Raji (cell line): ENCODE measurements around the gene ADAM10.
A peak's percentile ranks its signal among the peaks of the same experiment; 100 is the strongest.

Source experiments
- POLR2A ChIP-seq: IDR thresholded peaks from 2 replicates; pipeline ENCODE4 v1.6.1; 2011; ENCODE audit warnings: low read depth, low read length, control low read depth; ENCODE audit not compliant: insufficient read depth

The ADAM10 gene, protein sequence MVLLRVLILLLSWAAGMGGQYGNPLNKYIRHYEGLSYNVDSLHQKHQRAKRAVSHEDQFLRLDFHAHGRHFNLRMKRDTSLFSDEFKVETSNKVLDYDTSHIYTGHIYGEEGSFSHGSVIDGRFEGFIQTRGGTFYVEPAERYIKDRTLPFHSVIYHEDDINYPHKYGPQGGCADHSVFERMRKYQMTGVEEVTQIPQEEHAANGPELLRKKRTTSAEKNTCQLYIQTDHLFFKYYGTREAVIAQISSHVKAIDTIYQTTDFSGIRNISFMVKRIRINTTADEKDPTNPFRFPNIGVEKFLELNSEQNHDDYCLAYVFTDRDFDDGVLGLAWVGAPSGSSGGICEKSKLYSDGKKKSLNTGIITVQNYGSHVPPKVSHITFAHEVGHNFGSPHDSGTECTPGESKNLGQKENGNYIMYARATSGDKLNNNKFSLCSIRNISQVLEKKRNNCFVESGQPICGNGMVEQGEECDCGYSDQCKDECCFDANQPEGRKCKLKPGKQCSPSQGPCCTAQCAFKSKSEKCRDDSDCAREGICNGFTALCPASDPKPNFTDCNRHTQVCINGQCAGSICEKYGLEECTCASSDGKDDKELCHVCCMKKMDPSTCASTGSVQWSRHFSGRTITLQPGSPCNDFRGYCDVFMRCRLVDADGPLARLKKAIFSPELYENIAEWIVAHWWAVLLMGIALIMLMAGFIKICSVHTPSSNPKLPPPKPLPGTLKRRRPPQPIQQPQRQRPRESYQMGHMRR

GRCh38 chr15:58749532-58750337 lies at the start of gene ADAM10:
ADAM10 (minus strand) TSS chr15:58749707; CDS start chr15:58749534, 173 bp downstream.
- TF ChIP-seq POLR2A: peak; percentile 89

DNA sequence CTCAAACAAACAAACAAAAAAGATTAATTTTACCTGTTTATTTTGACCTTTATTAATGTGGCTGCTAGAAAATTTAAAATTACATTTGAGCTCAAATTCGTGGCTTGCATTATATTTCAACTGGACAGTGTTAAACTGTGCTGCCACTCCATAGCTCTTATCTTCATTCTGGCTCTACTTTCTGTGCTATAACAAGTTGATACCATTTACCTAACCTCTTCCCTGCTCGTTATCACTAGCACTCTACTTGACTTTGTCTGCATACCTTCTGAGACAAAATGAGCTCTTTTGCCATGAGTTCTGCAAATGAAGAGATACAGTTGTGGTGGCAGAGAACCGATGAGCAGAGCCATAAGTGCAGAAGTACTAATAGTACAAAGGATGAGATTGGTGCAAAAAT lies 48.0 kb upstream of the ADAM10 start:
- TF ChIP-seq POLR2A: no peak

GRCh38 chr15:58795825-58796224 lies 46.3 kb upstream of the ADAM10 start:
- TF ChIP-seq POLR2A: no peak

DNA sequence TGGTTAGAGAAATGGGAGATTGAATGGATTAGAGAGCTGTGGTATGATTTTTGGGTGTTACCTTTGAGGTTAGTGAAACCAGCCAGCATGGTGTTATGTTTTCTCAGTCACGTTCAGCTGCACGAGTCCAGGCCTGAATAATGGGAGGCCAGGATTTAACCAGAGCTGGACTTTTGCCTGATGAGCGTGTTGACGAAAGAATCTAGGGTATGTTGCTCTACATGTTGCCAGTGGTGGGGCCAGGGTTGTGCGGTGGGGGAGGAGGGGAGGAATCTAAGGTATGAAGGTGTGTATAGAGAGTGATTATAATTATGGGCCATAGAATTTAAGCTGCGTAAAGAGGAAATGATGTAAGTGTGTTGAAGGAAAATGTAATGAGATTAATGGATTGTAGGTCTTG lies 44.4 kb upstream of the ADAM10 start:
- TF ChIP-seq POLR2A: no peak

DNA sequence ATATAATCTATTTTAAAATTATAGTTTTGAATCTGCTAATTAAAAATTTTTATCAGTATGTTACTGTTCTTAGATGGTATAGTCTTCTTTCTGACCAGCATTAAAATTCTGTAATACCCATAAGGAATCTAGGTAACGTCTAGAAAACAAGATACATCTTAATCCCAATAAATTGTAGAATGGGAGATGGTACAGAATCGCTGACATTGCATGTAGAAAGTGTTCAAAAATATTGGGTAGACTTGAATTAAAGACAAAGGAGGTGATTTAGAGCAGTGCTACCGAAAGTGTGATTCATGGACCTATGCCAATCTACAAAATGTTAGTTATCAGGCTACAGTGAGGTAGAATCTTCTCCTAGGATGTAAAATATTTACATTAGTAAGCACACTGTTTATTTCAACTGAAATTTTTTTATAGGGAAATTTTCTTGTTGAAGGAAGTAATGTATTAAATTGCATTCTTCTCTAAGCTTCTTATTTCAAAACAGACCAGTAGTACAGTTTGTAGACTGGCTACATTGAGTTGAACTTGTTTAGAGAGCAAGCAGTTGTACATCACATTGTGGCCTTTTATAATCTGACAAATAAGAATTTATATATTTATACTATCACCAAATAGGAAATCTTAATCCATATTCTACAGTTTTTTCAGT lies 38.7 kb upstream of the ADAM10 start:
- no peak for TF ChIP-seq POLR2A

DNA sequence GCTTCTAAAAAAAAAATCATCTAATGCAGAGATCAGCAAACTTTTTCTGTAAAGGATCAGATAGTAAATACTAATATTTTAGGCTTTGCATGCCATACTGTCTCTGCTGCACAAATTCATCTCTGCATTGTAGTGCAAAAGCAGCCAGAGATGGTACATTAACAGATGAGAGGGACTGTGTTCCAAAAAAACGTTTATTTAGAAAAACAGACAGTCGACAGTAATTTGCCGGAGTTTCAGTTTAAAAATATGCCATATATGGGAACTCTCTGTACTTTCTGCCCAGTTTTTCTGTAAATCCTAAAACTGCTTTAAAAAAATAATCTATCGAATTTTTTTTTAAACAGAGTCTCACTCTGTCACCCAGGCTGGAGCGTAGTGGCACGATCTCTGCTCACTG lies 35.8 kb upstream of the ADAM10 start:
- TF ChIP-seq POLR2A: no peak

DNA sequence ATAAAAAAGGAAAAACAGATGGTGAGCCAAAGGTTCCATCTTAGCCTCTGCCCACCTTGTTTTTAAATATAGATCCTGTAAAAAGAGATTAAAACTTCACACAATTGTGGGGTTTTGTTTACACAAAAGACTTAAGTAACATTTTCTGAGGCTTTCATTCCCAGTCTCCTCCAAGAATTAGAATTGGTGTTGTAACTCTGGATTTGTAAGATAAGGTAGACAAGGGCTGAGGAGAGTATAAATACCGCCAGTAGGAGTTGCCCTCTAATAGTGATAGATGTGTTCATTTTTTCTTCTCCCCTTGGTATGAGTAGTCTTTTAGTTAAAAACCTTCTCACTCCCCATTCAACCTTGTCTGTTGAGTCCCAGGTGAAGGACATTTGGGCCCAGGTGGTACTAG lies 30.0 kb upstream of the ADAM10 start:
- TF ChIP-seq POLR2A: no peak

GRCh38 chr15:58777107-58777506 lies 27.6 kb upstream of the ADAM10 start:
- TF ChIP-seq POLR2A: no peak

DNA sequence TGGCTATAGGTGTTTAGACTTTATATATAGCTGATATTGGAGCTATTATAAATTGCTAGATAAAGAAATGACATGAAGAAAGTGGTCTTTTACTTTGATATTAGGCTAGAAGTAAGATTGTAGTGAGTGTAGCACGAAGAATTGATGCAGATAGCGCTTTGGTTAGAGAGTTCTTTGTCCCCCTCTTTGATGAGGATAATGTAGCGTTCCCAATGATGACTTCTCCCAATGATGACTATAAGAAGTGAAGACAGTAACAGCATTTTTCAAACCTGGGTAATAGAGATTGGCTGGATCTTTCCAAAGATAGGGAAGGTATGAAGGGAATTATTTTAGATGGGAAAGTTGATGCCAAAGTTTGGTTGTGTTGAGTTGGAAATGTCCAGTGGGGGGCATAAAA lies 25.9 kb upstream of the ADAM10 start:
- TF ChIP-seq POLR2A: no peak

- TF ChIP-seq POLR2A: no peak
These were observed 23.5 kb upstream of the ADAM10 start for GRCh38 chr15:58773024-58773423.

- TF ChIP-seq POLR2A: no peak
These were observed 22.2 kb upstream of the ADAM10 start for GRCh38 chr15:58771621-58772250.

DNA sequence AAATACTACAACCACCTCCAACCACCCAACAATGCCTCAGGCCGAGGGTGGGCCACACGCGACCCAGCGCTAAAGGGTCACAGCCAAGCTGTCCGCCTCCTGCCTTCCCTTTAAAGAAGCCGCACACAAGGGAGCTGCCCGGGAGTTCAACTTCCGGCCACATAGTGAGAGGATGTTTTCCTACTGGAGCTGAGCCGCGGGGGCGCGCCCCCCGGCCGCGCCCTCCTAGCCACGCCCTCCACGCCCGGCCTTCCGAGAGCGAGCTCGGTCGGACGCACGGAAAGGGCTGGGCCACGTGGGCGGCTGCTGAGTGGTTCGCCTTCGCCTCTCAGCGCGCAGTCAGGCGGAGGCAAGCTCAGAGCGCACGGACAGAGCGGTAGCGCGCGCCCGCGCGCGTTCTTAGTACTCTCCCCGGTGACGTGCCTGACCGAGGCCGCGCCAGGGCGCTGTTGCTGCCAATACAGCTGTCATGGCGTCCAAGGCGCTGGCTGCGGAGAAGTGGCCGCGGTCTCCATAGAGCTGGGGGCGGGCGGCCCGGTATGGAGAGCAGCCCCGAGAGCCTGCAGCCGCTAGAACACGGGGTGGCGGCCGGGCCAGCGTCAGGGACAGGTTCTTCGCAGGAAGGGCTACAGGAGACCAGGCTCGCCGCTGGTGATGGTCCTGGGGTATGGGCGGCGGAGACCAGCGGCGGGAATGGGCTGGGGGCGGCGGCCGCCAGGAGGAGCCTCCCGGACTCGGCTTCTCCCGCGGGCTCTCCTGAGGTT lies 21.5 kb upstream of the ADAM10 start, which contains the start of gene MINDY2:
TSS of gene MINDY2 (plus strand) at position 446 of the 764 bp plus-strand sequence. CDS start at position 540, 94 bp downstream.
- peak; percentile 84 for TF ChIP-seq POLR2A

DNA sequence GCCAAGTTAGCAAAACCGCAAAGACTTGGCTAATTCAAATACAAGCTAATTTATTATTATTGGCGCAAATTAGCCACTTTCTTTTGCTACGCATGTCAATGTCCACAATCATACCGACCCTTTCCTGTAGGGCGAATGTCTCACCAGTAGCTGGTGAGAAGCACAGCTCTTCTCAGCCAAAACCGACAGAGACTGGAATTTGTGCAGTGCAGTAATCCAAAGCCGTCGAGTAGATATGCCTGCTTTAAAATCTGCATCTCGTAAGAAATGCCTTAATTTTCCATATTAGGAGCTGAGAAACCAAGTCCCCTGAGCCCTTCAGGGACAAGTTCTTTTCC lies 21.0 kb upstream of the ADAM10 start:
- no peak for TF ChIP-seq POLR2A

DNA sequence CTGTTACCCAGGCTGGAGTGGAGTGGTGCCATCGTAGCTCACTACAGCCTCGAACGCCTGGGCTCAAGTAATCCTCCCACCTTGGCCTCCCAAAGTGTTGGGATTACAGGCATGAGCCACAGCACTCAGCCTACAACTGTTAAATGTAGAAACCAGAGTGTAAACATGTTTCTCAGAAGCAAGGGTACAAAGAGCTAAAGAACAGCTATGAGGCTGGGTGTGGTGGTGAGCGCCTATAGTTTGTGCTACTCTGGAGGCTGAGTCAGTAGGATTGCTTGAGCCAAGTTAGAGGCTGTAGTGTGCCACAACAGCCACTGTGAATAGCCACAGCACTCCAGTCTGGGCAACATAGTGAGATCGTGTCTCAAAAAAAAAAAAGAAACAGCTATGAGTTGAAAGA lies 16.8 kb upstream of the ADAM10 start:
- no peak for TF ChIP-seq POLR2A
